Hindlimb muscle (tissue), 1 donor: ENCODE measurements around the gene CD200R1. TPM values are rescaled to one million over a fixed set of nuclear protein-coding genes. Genes with fewer than 3 reads are reported as not detected.
"Not testable (repeated sequence)": the region's sequence is repeated elsewhere in the genome, so short reads cannot be mapped to it uniquely, and the experiment has no call there.

Experiments
- DNase-seq: peaks from one replicate; pipeline ENCODE4 v3.0.0-alpha.2; 2013
- polyA plus RNA-seq: library from polyadenylated mRNA; unstranded; fragments of 120-200 nt; gene quantifications from one replicate; pipeline ENCODE4 v1.2.1, GENCODE V29; 2013; ENCODE audit not compliant: insufficient read length

The CD200R1 gene
- polyA plus RNA-seq, 1 donor, result 1.7 TPM

- DNase-seq, result no peak
These were observed 755 bp downstream of the CD200R1 start for GRCh38 chr3:112974178-112974517.

DNA sequence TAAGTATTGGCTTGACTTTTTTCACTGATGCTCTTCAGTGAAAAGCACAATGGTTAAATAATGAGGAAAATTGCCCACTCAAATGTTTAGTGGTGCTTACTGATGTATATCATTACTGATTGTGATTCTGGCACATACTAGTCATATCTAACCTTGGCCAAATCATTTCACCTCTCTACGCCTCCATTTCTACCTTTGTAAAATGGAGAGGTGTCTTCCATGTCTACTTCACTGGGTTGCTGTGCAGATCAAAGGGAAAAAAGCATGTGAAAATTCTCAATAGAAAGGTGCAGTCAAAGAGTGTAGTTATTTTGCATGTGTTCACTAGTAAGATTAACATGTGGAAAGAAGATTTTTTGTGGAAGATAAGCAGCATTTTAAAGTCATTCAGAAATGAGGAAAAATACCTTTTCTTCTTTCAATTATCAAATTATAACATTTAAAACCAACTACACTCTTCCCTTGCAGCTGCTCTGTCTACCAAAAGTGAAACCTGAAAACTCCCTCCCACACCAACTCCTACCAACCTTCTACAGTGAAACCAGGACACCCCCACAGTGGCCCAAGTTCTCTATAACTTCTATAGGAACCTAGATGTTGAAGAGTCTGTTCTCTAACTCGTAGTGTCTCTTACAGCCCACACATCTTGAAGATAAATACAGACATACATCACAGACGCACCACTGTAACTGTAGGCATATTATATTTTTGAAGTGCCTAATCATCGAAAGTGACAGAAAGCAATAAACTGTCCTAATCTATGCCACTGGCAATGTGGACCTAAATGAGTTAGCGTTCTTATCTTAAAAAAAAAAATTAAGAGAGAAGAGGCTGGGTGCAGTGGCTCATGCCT, 1.4 kb downstream of the CD200R1 start:
- no peak for DNase-seq

DNA sequence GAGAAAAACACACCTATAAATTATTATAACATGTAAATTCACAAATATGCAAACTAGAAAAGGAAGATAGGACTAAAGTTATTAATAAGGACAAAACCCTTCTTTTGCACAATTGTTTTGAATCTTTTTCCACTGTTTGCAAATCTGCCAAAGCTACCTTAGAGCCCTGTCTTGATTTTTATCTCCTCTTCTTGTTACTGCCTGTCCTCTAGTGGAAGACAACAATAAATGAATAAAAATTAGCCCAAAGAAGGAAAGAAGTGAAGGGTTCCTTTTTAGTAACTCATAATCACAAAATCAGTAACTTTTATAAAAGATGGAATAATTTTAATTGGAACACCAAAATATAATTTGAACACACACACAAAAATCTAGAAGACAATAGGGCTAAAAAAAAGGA, 2.7 kb downstream of the CD200R1 start:
- DNase-seq, result no peak

DNA sequence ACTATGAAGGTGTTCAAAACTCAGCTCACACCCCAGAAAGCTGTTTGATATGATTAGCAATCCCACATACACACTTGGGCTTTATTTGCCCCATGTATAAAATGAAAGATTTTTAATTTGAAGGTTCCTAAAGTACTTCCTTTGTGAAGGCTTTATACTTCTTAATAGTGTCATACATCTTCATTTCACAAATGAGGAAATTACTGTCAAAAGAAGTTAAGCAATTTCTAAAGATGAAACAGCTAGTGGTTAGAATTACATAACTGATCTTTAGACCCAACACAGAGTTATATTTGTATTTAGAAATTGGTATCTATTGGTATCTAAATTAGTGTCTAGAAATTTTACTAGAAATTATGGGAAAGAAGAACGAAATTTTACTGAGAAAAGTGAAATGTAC, 7.1 kb downstream of the CD200R1 start:
- no peak for DNase-seq

- DNase-seq, result no peak
These were observed 7.5 kb downstream of the CD200R1 start for GRCh38 chr3:112967425-112967824.

GRCh38 chr3:112966633-112967032, 8.3 kb downstream of the CD200R1 start:
- no peak for DNase-seq

- no peak for DNase-seq
These were observed 9.2 kb downstream of the CD200R1 start for GRCh38 chr3:112965656-112966055.

GRCh38 chr3:112963683-112964082, 11.2 kb downstream of the CD200R1 start:
- no peak for DNase-seq

- DNase-seq, result no peak
These were observed 15.9 kb downstream of the CD200R1 start for GRCh38 chr3:112958811-112959560.

DNA sequence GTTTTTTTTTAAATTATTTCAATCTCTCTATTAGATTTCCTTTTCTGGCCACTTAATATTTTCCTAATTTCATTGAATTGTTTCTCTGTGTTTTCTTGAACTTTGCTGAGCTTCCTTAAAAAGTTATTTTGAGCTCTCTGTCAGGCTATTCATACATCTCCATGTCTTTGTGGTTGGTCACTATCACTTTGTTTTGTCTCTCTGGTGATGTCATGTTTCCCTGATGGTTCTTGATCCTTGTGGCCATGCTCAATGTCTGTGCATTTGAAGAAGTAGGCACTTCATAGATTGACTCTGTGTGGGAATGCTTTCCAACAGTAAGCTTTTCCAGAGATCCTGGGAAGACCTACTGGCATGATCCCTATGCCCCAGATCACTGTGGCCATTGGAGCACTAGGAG, 18.6 kb downstream of the CD200R1 start:
- no peak for DNase-seq

- DNase-seq, result no peak
These were observed 26.5 kb downstream of the CD200R1 start for GRCh38 chr3:112948346-112948838.

- DNase-seq, result peak; percentile 2
These were observed 43.0 kb downstream of the CD200R1 start for GRCh38 chr3:112931736-112932521.

DNA sequence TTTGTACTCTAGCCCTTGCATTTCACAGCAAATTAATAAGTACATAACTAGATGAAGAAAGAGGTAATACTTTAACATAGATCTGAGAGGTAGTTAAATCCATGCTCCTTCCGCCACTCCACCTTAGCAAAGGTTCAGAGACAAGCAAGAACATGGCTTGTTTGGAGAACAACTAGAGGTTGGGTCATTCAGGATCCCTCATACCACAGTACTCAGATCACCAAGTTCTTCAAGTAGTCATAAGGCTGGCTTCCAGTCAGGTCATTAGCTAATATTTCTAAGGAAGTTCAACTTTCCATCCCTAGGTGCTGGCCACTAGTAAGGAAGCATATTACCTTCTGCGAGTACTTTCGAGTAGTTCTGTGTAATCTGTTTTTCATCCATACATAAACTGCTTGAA, 44.1 kb downstream of the CD200R1 start:
- DNase-seq, result no peak

DNA sequence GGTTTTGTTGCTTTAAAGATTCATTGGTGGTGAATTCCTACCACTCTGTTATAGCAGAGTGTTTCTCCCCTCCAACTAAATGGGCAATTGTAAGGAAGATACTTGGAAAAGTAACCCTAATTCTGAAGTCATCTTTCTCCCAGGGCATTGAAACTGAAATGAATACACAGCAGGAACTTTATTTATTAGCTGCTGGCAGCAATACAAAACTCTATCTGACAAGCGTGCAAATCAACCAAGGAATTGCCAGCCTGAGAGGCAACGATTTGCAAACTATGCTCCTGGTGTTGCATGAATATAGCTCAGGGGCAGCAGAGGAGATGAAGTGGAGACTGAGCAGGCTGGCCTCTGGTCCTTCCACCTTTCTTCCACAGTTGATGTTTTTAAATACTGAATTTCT, 48.9 kb downstream of the CD200R1 start:
- DNase-seq, result no peak

GRCh38 chr3:112925560-112925959, 49.3 kb downstream of the CD200R1 start:
- no peak for DNase-seq

DNA sequence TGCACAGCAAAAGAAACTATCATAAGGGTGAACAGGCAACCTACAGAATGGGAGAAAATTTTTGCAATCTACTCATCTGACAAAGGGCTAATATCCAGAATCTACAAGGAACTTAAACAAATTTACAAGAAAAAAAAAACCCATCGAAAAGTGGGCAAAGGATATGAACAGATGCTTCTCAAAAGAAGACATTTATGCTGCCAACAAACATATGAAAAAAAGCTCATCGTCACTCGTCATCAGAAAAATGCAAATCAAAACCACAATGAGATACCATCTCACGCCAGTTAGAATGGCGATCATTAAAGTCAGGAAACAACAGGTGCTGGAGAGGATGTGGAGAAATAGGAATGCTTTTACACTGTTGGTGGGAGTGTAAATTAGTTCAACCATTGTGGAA, 55.4 kb downstream of the CD200R1 start:
- not testable (repeated sequence) for DNase-seq

GRCh38 chr3:112908252-112908651, 66.7 kb downstream of the CD200R1 start:
- DNase-seq, result no peak

DNA sequence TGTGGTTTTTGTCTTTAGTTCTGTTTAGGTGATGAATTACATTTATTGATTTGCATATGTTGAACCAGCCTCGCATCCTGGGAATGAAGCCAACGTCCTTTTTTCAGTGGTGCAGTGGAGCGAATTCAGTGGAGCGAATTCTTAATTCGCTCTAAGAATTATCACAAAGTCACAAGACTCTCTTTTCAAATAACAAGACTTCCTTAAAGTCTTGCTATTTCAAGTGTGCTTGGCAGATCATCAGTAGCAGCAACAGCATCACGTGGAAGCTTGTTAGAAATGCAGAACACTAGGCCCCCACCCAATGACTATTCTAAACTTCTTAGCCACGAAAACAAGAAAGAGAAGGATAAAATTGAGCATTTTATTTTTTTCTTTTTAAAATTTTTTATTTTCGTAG, 70.1 kb downstream of the CD200R1 start:
- DNase-seq, result no peak

DNA sequence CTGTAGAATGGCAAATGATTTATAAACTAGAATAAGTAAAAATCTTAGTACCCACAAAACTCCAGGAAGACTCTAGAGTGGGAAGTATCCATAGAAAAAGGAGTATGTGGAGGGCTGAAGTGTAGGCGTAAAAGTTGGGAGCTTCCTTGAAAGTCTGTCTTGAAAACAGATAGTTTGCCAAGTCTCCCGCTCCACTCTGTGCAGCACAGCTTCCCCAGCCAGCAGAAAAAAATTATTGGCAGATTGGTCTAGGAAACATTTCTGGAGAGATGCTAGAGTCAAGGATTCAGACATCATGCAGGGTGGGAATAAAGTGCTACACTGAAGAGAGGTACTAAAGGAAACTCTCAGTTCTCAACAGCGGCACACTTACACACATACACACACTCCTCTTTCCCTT, 74.8 kb downstream of the CD200R1 start:
- DNase-seq, result peak; percentile 74

- no peak for DNase-seq
These were observed 77.1 kb downstream of the CD200R1 start for GRCh38 chr3:112897791-112898190.

- DNase-seq, result no peak
These were observed 80.6 kb downstream of the CD200R1 start for GRCh38 chr3:112894258-112894657.

GRCh38 chr3:112889357-112889756, 85.5 kb downstream of the CD200R1 start:
- no peak for DNase-seq
